ENCODE results near the gene TAF13. TPM values are rescaled to one million over a fixed set of nuclear protein-coding genes. Genes with fewer than 3 reads are reported as not detected.
"Not testable (repeated sequence)": the region's sequence is repeated elsewhere in the genome, so short reads cannot be mapped to it uniquely, and the experiment has no call there.

The TAF13 gene
- total RNA-seq, 1 donor from 2014 or later: 61.8 TPM

DNA sequence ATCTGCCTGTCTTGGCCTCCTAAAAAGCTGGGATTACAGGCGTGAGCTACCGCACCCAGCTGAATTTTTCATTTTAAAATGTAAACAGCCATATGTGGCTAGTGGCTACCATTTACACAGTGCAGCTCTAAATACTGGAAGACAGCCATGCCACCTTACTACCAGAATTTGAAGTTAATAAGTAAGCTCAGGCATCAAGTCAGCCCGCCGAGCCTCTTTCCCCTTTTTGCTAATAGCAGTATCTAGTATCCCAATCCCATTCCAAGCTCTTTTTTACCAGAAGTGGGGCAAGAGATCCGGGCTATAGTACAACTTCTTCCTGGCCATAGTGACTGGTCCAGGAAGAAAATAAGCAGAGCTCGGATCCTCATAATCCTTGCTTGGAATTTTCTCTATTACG is 15.1 kb downstream of the TAF13 start:
- no peak for ATAC-seq
- intact Hi-C loops (cut with DNase I): no loop called here
- no peak for DNase-seq (ENCODE audit: missing footprints)

DNA sequence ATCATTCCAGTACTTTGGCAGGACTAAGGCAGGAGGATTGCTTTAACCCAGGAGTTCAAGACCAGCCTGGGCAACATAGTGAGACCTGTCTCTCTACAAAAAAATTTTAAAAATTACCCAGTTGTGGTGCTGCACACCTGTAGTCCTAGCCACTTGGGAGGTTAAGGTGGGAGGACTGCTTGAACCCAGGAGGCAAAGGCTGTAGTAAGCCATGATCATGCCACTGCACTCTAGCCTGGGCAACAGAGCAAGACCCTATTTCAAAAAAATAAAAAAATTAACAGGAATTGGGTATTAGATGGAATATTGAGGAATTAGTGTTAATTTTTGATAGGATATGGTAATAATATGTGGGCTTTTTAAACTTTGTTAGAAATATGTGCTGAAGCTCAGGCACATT is 16.8 kb downstream of the TAF13 start:
- no peak for DNase-seq (ENCODE audit: missing footprints)
- intact Hi-C loops (cut with DNase I): no loop called here
- ATAC-seq: no peak

DNA sequence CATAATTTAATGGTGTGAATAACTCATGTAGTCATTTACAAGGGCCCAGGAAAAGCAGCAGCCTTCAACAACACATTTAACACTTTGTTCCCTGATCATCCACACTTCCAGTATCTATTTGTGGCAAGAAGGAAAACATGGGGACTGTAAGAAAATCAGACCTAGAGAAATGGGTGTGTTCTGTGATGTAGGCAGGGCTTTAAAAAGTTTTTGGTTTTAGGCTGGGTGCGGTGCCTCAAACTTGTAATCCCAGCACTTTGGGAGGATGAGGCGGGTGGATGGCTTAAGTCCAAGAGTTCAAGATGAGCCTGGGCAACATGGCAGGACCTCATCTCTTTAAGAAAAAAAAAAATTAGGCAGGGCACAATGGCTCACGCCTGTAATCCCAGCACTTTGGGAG is 19.7 kb downstream of the TAF13 start:
- intact Hi-C loops (cut with DNase I): no loop called here

DNA sequence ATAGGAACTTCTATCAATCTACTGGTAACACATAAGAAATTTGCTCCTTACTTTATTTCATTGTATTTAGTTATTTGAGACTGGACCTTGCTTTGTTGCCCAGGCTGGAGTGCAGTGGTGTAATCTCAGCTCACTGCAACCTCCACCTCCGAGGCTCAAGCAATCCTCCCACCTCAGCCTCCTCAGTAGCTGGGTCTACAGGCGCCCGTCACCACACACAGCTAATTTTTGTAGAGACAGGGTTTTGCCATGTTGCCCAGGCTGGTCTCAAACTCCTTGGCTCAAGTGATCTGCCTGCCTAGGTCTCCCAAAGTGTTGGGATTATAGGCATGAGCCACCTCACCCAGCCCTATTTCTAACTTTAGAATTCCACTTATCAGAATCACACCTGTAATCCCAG is 23.7 kb downstream of the TAF13 start:
- DNase-seq (ENCODE audit: missing footprints); ATAC-seq; intact Hi-C loops (cut with DNase I): not testable (repeated sequence)

More for the DNA sequence above, 19.7 kb downstream of the TAF13 start:
- no peak for DNase-seq (ENCODE audit: missing footprints)
- no peak for ATAC-seq

DNA sequence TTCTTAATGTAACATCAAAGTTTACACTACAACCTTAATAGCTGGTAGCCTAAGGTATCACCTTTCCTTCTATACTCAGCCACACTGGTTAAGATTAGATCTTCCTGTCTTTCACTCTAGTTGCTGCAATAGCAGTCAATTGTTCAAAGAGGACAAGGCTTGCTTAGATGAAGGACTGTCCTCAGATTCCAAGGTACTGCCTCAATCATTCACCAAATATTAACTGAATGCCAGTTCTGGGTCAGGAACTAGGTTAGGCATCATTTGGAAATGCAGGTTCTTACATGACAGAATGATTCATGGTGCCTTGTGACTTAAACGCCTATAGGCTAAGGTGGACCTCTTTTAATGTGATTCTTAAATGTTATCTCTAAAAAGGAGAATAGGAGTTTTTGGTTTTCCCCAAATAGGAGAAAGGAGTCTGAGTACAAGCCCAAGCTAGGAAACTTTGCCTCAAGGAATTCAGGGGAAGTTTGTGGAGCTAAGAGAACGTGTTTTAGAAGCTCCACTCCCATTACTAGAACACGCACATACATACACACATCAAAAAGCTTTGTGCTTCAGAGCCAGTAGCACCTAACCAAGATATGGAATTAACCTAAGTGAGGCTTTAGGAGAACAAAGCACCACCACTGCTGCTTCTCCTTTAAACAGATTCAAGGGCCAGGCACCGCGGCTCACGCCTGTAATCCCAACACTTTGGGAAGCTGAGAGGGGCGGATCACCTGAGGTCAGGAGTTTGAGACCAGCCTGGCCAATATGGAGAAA is 25.4 kb downstream of the TAF13 start:
- ATAC-seq (no peak), DNase-seq (ENCODE audit: missing footprints) (no peak)
- intact Hi-C loops (cut with DNase I): no loop called here

DNA sequence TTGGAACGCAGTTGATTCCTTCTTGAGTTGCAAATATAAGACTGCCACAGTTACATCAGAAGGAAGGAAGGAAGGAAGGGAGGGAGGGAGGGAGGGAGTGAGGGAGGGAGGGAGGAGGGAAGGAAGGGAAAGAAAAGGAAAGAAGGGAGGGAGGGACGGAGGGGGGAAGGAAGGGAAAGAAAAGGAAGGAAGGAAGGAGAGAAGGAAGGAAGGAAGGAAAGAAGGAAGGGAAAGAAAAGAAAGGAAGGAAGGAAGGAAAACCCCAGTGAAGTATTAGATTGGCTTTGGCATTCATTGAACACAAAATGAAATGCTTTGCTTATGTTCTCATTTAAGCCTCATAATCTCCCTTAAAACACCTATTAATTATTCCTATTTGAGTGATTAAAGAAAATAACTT is 27.5 kb downstream of the TAF13 start:
- DNase-seq (ENCODE audit: missing footprints) (no peak), ATAC-seq (no peak)
- intact Hi-C loops (cut with DNase I): no loop called here

DNA sequence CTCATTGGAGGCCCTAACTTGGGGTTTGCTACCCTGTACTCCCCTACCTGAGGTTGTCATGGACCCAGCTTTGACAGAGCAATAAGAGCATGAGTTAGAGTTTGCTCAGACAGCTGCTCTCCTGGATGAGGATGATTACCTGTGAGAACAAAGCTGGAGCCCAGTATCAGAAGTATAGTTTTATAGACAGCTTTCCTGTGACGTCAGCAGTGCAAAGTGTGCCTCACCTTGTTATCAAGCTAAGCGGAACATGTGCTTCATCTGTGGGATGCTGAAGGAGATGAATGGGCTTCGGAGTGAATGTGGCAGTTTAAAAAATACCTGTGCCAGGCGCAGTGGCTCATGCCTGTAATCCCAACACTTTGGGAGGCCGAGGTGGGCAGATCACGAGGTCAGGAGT is 28.5 kb downstream of the TAF13 start:
- no peak for DNase-seq (ENCODE audit: missing footprints)
- intact Hi-C loops (cut with DNase I): no loop called here
- ATAC-seq: no peak

DNA sequence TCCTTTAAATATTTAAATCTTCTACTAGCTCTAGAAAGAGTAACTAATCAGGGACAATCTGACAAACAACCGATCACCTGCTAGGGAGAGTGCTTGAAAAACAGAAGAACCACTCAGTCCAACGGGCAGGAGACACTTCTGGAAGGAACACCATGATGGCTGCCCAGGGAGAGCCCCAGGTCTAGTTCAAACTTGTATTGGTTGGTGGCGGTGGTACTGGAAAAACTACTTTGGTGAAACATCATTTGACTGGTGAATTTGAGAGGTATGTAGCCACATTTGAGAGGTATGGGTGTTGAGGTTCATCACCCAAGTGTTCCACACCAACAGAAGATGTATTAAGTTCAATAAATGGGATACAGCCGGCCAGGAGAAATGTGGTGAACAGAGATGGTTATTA is 29.1 kb downstream of the TAF13 start:
- ATAC-seq (no peak), DNase-seq (ENCODE audit: missing footprints) (no peak)
- intact Hi-C loops (cut with DNase I): no loop called here

DNA sequence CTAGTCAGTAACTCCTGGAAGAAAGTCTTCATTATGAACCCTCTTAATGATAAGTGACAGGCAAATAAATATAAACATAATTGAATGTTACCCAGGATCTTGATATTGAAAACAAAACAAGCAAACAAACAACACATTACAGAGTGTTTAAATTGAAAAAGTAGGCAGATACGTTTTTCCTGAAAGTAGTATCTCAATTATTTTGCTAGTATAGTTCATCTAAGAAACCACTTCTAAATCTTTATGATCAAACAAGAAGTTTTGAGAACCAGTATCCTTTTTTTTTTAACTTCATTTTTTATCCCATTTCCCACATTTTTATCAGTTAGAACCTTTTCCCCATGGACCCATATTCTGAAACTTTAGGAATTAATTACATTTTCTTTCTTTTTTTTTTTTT is 30.2 kb downstream of the TAF13 start:
- DNase-seq (ENCODE audit: missing footprints) (no peak), ATAC-seq (no peak)
- intact Hi-C loops (cut with DNase I): no loop called here

DNA sequence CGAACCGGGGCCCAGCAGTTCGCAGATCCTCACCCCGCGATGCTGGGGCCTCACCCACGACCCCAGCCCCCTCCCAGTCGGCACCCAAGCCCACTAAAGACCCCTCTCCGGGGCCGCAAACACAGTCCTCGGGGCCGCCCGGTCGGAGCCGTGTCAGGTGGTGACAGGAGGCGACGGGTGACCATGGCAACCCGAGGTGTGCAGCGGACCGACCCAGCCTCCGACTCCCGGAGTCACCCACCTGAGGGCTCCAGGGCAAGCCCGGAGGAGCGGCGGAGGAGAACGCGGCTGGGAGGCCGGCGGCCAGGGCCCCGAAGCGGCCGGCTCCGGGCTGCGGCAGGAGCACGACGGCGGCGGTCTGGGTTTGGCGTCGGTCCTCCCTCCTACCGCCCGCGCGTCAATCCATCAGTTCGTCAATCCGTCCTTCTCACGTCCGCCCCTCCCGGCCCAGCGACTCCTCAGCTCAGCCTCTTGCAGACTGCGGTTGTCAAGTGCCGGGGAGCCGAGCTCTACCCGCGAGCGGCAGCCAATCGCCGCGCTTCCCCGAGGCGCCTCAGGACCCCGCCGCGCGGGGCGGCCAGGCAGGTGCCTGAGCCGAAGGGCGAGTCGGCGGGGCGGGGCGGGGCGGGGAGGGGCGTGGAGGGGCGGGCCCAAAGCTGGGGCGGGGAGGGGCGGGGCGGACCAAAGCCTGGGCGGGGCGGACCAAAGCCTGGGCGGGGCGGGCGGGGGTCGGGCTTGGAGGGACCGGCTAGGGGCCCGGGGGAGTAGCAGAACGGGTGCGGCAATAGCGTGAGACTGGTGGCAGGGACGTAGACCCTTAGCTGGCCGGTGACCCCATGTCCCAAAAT is 34.0 kb downstream of the TAF13 start, which contains the start of gene WDR47:
Gene WDR47 (minus strand): TSS at position 482 of the 848 bp plus-strand sequence. CDS start 18,590 bp downstream, outside the sequence.
- peak; percentile 99 for DNase-seq (ENCODE audit: missing footprints)
- intact Hi-C loops (cut with DNase I): loop anchor here (5.0 kb wide), 2 partner anchors 50 to 70 kb away; partner anchors contain the start of genes ELAPOR1 and TMEM167B
- ATAC-seq: peak; percentile 98

DNA sequence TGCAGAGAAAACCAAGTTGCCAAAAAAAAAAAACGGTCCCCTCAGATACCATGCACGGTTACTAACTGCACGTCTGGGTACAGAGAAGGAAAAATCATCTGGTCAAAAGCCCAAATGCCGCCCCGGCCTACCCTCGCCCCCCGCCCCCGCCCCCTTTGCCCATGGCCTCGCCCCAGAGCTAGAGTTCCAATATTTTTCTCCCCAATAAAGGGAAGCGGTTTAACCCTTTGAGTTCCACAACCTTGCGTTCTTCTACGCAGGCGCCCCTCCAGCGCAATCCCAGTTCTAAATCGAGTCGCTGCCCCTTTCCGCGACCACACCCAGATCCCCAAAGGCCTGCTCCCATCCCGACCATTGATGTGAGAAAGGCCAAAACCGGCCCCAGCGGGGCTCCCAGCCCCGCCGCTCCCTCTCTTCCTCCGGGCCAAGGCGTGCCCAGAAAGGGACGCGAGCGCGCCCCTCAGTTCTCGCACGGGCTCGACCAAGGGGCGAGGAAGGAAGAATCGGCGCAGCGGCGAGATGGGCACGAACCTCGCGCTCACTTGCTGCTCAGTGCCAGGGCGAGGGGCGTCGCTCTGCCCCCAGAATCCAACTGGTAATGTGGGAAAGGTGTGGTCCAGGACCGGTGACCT is 34.7 kb downstream of the TAF13 start:
- DNase-seq (ENCODE audit: missing footprints) (peak; percentile 71), ATAC-seq (peak; percentile 11)
- intact Hi-C loops (cut with DNase I): loop anchor here (5.0 kb wide), 2 partner anchors 51 to 71 kb away; partner anchors contain the start of genes ELAPOR1 and TMEM167B

DNA sequence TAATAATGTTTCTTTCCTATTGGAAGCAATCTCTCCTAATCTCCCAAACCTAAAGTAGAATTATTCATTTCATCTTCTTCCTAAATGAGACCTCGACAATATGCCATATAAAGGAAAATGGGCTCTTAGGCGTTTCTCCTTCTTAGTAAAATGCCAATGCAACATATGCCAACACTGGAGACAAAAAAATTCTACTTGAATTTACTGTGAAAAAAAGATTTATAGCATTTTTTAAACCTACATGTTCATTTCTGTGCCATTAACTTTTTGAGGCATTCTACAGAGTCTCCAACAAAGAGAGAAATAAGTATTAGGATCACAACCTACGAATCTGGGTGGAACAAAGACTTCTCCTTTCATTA is 35.2 kb downstream of the TAF13 start:
- ATAC-seq: no peak
- intact Hi-C loops (cut with DNase I): loop anchor here (5.0 kb wide), 2 partner anchors 52 to 72 kb away; partner anchors contain the start of genes ELAPOR1 and TMEM167B
- DNase-seq (ENCODE audit: missing footprints): no peak

DNA sequence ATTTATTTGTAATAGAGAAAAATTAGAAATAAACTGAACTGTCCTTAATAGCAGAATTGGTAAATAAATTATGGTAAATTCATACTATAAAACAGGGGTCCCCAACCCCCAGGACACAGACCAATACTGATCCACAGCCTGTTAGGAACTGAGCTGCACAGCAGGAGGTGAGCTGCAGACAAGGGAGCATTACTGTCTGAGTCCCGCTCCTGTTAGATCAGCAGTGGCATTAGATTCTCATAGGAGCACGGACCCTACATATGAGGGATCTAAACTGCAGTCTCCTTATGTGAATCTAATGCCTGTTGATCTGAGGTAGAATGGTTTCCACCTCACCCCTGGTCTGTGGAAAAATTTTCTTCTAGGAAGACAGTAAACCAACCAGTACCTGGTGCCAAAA is 41.4 kb downstream of the TAF13 start:
- no peak for DNase-seq (ENCODE audit: missing footprints)
- intact Hi-C loops (cut with DNase I): no loop called here
- no peak for ATAC-seq

DNA sequence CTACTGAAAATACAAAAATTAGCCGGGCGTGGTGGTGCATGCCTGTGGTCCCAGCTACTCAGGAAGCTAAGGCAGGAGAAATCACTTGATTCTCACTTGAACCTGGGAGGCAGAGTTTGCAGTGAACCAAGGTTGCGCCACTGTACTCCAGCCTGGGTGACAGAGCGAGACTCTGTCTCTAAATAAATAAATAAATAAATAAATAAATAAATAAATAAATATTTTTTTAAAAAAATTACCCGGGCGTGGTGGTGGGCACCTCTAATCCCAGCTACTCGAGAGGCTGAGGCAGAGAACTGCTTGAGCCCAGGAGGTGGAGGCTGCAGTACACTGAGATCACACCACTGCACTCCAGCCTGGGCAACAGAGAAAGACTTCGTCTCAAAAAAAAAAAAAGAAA is 46.3 kb downstream of the TAF13 start:
- DNase-seq (ENCODE audit: missing footprints); intact Hi-C loops (cut with DNase I); ATAC-seq: not testable (repeated sequence)

DNA sequence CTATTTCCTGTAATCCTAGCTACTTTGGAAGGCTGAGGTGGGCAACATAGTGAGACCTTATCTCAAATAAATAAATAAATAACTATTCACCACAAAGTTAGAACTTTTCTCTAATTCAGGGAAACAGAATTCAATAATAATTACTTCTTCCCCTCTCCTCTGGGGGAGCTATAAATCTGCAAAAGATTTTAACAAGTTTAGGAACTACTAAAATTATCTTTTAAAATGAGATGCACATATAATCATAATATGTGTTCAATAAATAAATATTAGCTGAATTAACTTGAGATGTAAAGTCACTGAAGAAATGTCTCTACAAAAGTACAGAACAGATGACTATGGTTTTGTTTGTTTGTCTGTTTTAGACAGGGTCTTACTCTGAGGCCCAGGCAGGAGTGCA is 48.0 kb downstream of the TAF13 start:
- DNase-seq (ENCODE audit: missing footprints): no peak
- intact Hi-C loops (cut with DNase I): no loop called here
- no peak for ATAC-seq

DNA sequence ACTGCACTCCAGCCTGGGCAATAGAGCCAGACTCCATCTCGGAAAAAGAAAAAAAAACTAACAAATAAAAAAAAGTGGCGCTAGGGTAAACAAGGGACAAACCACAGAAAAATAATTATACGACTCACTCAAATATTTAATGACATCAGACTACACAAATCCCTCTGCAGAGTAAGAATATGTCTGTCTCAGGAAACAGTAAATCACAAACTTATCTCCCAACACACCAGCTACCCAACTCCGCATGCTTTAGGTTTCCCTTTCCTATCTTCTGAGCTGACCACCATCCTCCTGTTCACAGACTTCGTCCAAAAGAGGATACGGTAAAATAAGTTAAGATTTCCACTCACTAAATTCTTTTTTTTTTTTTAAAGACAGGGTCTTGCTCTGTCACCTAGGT is 50.1 kb downstream of the TAF13 start:
- ATAC-seq (no peak), DNase-seq (ENCODE audit: missing footprints) (no peak)
- intact Hi-C loops (cut with DNase I): no loop called here

DNA sequence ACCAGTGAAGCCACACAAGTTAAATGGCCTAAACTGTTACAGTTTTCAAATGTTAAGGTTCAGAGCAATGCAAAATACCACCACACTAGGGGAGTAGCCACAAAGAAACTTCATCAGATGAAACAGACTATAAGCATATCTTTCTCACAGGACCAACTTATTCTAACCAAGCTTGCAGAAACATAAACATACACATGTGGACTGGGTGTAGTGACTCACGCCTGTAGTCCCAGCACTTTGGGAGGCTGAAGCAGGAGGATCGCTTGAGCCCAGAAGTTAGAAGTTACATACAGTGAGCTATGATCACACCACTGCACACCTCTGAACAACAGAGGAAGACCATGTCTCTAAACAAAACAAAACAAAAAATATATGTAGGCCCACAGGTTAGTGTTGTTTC is 51.2 kb downstream of the TAF13 start:
- ATAC-seq (no peak), DNase-seq (ENCODE audit: missing footprints) (no peak)
- intact Hi-C loops (cut with DNase I): no loop called here

DNA sequence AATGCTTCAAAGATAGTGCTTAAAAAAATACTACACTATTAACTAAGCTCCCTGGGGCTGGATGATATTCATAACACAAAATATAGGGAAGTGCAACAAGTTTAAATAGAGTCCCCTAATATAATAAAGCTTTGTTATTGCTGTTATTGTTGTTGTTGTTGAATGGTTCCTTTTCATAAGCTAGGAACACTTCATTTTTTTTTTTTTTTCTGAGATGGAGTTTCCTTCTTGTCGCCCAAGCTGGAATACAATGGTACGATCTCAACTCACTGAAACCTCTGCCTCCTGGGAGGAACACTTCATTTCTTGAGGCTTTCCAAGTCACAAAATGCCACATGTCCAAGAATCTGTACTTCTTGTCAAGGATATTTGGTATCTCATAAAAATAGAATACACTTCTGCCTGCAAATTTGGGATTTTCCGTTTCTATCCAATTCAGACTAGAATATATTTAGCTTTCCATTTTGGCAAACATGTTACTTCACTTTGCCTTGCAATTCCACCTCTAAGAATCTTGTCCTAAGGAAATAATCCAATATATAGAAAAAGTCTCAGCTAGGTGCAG is 55.0 kb downstream of the TAF13 start:
- intact Hi-C loops (cut with DNase I): no loop called here
- no peak for DNase-seq (ENCODE audit: missing footprints)

DNA sequence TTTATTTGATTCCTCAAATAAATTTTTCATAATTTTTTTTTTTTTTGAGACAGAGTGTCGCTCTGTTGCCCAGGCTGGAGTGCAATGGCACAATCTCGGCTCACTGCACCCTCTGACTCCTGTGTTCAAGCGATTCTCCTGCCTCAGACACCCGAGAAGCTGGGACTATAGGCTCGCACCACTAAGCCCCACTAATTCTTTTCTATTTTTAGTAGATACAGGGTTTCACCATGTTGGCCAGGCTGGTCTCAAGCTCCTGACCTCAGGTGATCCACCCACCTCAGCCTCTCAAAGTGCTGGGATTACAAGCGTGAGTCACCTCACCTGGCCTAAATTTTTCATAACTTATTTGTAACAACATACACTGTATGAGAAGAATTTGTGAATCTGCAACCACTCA is 58.1 kb downstream of the TAF13 start:
- DNase-seq (ENCODE audit: missing footprints); intact Hi-C loops (cut with DNase I); ATAC-seq: not testable (repeated sequence)

More for the DNA sequence above, 55.0 kb downstream of the TAF13 start:
- no peak for ATAC-seq
